GM23338 (cell line): ENCODE measurements around the gene BBOX1. TPM values are rescaled to one million over a fixed set of nuclear protein-coding genes. Genes with fewer than 3 reads are reported as not detected.

Experiments
- ATAC-seq: fragments of 200-7000 bp; cut with Tn5 transposase; 3 replicates; pipeline ENCODE4 v1.9.1; 2020
- DNase-seq: peaks from one replicate; pipeline ENCODE4 v3.0.0-alpha.2; 2015; ENCODE audit warnings: low spot score
- H2AFZ ChIP-seq: fragments of 200-600 bp; sonication (generic); 2 replicates; pipeline ENCODE4 v1.8.0; 2016; ENCODE audit warnings: antibody characterized with exemption, mild to moderate bottlenecking, moderate library complexity
- H3F3A ChIP-seq: fragments of 200-600 bp; sonication (generic); replicated peaks from 2 replicates; pipeline ENCODE4 v1.8.0; 2017; ENCODE audit warnings: antibody characterized with exemption, mixed run types, low read depth
- H3K27ac ChIP-seq: fragments of 200-600 bp; sonication (generic); 2 replicates; pipeline ENCODE4 v1.6.1; 2016; ENCODE audit warnings: low read depth
- H3K27me3 ChIP-seq: fragments of 200-600 bp; sonication (generic); 2 replicates; pipeline ENCODE4 v1.8.0; 2016; ENCODE audit warnings: mild to moderate bottlenecking, mixed run types, moderate library complexity; ENCODE audit not compliant: insufficient read depth
- H3K36me3 ChIP-seq: fragments of 200-600 bp; sonication (generic); 2 replicates; pipeline ENCODE4 v1.8.0; 2016; ENCODE audit warnings: mild to moderate bottlenecking; ENCODE audit not compliant: insufficient read depth
- H3K4me1 ChIP-seq: fragments of 200-600 bp; sonication (generic); 2 replicates; pipeline ENCODE4 v1.8.0; 2016; ENCODE audit warnings: mild to moderate bottlenecking, moderate library complexity; ENCODE audit not compliant: insufficient read depth
- H3K4me2 ChIP-seq: fragments of 200-600 bp; sonication (generic); 2 replicates; pipeline ENCODE4 v1.7.1; 2017; ENCODE audit warnings: mixed run types
- H3K4me3 ChIP-seq: fragments of 200-600 bp; sonication (generic); 2 replicates; pipeline ENCODE4 v1.6.1; 2016; ENCODE audit warnings: mixed run types
- H3K79me2 ChIP-seq: fragments of 200-600 bp; sonication (generic); replicated peaks from 2 replicates; pipeline ENCODE4 v1.8.0; 2017; ENCODE audit warnings: mild to moderate bottlenecking; ENCODE audit not compliant: insufficient read depth
- H3K9me2 ChIP-seq: fragments of 200-600 bp; sonication (generic); 2 replicates; pipeline ENCODE4 v1.8.0; 2017; ENCODE audit not compliant: insufficient read depth
- H4K20me1 ChIP-seq: fragments of 200-600 bp; sonication (generic); replicated peaks from 2 replicates; pipeline ENCODE4 v1.8.0; 2017; ENCODE audit warnings: mild to moderate bottlenecking; ENCODE audit not compliant: insufficient read depth
- H3K27ac Mint-ChIP-seq: 2 replicates; pipeline ENCODE4 v1.8.0; 2020; ENCODE audit warnings: inconsistent platforms, mild to moderate bottlenecking, moderate library complexity, mixed read lengths
- H3K27me3 Mint-ChIP-seq: 3 replicates; pipeline ENCODE4 v1.8.0; 2022; ENCODE audit warnings: low read depth, mild to moderate bottlenecking, moderate library complexity, mixed read lengths, inconsistent platforms; ENCODE audit not compliant: insufficient read depth, poor library complexity
- H3K36me3 Mint-ChIP-seq: 3 replicates; pipeline ENCODE4 v1.8.0; 2021; ENCODE audit warnings: low read depth, mild to moderate bottlenecking, inconsistent platforms, moderate library complexity, mixed read lengths
- H3K4me1 Mint-ChIP-seq: 3 replicates; pipeline ENCODE4 v1.8.0; 2020; ENCODE audit warnings: mild to moderate bottlenecking, inconsistent platforms, mixed read lengths
- H3K4me3 Mint-ChIP-seq: 3 replicates; pipeline ENCODE4 v1.8.0; 2021; ENCODE audit warnings: moderate library complexity, mild to moderate bottlenecking, inconsistent platforms, mixed read lengths
- H3K9me3 Mint-ChIP-seq: 3 replicates; pipeline ENCODE4 v1.8.0; 2020; ENCODE audit warnings: moderate library complexity, mild to moderate bottlenecking, inconsistent platforms, mixed read lengths
- CREB1 ChIP-seq: fragments of 250-450 bp; sonication (Bioruptor Pico); IDR thresholded peaks from 2 replicates; pipeline ENCODE4 v1.5.0; 2020; ENCODE audit warnings: low read depth, mild to moderate bottlenecking, moderate library complexity
- CTCF ChIP-seq, 2 experiments: fragments of 200-600 bp in 1 of 2; sonication (generic) in 1 of 2; conservative IDR thresholded peaks; 2 replicates each; pipeline versions ENCODE4 v1.5.1 to v1.6.1; 2016 to 2017; ENCODE audit warnings: antibody characterized with exemption in 2 of 2, low read depth in 2 of 2, mild to moderate bottlenecking in 2 of 2, moderate library complexity in 1 of 2
- ETS1 ChIP-seq: IDR thresholded peaks from 2 replicates; pipeline ENCODE4 v1.6.1; 2016; ENCODE audit warnings: antibody characterized with exemption
- EZH2 ChIP-seq: fragments of 200-600 bp; sonication (generic); IDR thresholded peaks from one replicate; pipeline ENCODE4 v1.8.0; 2017; ENCODE audit warnings: antibody characterized with exemption, mild to moderate bottlenecking, low read depth; ENCODE audit not compliant: unreplicated experiment
- EZH2phosphoT487 ChIP-seq: fragments of 200-600 bp; sonication (generic); IDR thresholded peaks from one replicate; pipeline ENCODE4 v1.8.1; 2018; ENCODE audit warnings: antibody characterized with exemption; ENCODE audit not compliant: unreplicated experiment
- JUNB ChIP-seq: IDR thresholded peaks from one replicate; pipeline ENCODE4 v1.6.1; 2016; ENCODE audit warnings: antibody characterized with exemption; ENCODE audit not compliant: unreplicated experiment
- NANOG ChIP-seq: IDR thresholded peaks from 2 replicates; pipeline ENCODE4 v1.6.1; 2016; ENCODE audit warnings: antibody characterized with exemption, borderline replicate concordance
- POLR2AphosphoS5 ChIP-seq: IDR thresholded peaks from 2 replicates; pipeline ENCODE4 v1.6.1; 2016; ENCODE audit warnings: antibody characterized with exemption, low read depth
- REST ChIP-seq: IDR thresholded peaks from one replicate; pipeline ENCODE4 v1.6.1; 2018; ENCODE audit warnings: antibody characterized with exemption; ENCODE audit not compliant: unreplicated experiment
- STAT1 ChIP-seq: IDR thresholded peaks from one replicate; pipeline ENCODE4 v1.6.1; 2016; ENCODE audit warnings: antibody characterized with exemption; ENCODE audit not compliant: unreplicated experiment
- ZNF114 ChIP-seq: fragments of 250-450 bp; sonication (Bioruptor Pico); IDR thresholded peaks from 2 replicates; pipeline ENCODE4 v1.5.0; 2020; ENCODE audit warnings: mild to moderate bottlenecking, moderate library complexity
- ZNF331 ChIP-seq: fragments of 250-450 bp; sonication (Bioruptor Pico); IDR thresholded peaks from 2 replicates; pipeline ENCODE4 v1.5.0; 2020; ENCODE audit warnings: low read depth, mild to moderate bottlenecking, moderate library complexity
- polyA plus RNA-seq: library from polyadenylated mRNA; unstranded; fragments of >200 nt; fragmentation: Nextera tagmentation; extraction: Ambion mirVana; gene quantifications from 2 replicates; pipeline ENCODE4 v1.2.1, GENCODE V29; 2016
- total RNA-seq: library from RNA; depleted of rRNA; stranded (reverse); fragments of >200 nt; shearing (Covaris generic); gene quantifications from 2 replicates; pipeline ENCODE4 v1.2.3, GENCODE V29; 2014
- TF ChIP-seq, protein P1 (sequence below): fragments of 250-450 bp; sonication (Bioruptor Pico); IDR thresholded peaks from 2 replicates; pipeline ENCODE4 v1.5.0; 2020; ENCODE audit warnings: mild to moderate bottlenecking, moderate library complexity

Gene BBOX1
- total and polyA plus RNA-seq, 2 experiments from 2014 or later = not detected

- H3K27ac Mint-ChIP-seq = no peak overlapping the region
- Histone ChIP-seq H3K27ac (no peak overlapping the region), H3K27me3 (no peaks in the 10 kb centered on the region), H2AFZ (no peak overlapping the region), H3F3A (no peaks in the 10 kb centered on the region), H3K79me2 (no peaks in the 10 kb centered on the region), H3K36me3 (no peaks in the 10 kb centered on the region), H3K4me1 (no peaks in the 10 kb centered on the region), H3K4me2 (no peak overlapping the region), H3K9me2 (no peaks in the 10 kb centered on the region), H3K4me3 (no peak overlapping the region), H4K20me1 (no peaks in the 10 kb centered on the region)
- no peaks in the 10 kb centered on the region for H3K9me3 Mint-ChIP-seq
- ATAC-seq (no peak), DNase-seq (no peak)
- no peaks in the 10 kb centered on the region for H3K36me3 Mint-ChIP-seq
- H3K27me3 Mint-ChIP-seq = peaks cover 2% of the 10 kb centered on the region
- H3K4me1 Mint-ChIP-seq = no peaks in the 10 kb centered on the region
- TF ChIP-seq CTCF (conservative IDR thresholded peaks at IDR 0.05; ENCODE audit: low read depth in 2 of 2) (no peak), ZNF331 (CRISPR knock-in tag) (no peak), REST (no peak), NANOG (no peak), EZH2phosphoT487 (no peak), ZNF114 (no peak), CREB1 (CRISPR knock-in tag) (no peak), STAT1 (no peak), EZH2 (no peak), ETS1 (no peak), JUNB (no peak), POLR2AphosphoS5 (no peak)
- TF ChIP-seq, protein P1, sequence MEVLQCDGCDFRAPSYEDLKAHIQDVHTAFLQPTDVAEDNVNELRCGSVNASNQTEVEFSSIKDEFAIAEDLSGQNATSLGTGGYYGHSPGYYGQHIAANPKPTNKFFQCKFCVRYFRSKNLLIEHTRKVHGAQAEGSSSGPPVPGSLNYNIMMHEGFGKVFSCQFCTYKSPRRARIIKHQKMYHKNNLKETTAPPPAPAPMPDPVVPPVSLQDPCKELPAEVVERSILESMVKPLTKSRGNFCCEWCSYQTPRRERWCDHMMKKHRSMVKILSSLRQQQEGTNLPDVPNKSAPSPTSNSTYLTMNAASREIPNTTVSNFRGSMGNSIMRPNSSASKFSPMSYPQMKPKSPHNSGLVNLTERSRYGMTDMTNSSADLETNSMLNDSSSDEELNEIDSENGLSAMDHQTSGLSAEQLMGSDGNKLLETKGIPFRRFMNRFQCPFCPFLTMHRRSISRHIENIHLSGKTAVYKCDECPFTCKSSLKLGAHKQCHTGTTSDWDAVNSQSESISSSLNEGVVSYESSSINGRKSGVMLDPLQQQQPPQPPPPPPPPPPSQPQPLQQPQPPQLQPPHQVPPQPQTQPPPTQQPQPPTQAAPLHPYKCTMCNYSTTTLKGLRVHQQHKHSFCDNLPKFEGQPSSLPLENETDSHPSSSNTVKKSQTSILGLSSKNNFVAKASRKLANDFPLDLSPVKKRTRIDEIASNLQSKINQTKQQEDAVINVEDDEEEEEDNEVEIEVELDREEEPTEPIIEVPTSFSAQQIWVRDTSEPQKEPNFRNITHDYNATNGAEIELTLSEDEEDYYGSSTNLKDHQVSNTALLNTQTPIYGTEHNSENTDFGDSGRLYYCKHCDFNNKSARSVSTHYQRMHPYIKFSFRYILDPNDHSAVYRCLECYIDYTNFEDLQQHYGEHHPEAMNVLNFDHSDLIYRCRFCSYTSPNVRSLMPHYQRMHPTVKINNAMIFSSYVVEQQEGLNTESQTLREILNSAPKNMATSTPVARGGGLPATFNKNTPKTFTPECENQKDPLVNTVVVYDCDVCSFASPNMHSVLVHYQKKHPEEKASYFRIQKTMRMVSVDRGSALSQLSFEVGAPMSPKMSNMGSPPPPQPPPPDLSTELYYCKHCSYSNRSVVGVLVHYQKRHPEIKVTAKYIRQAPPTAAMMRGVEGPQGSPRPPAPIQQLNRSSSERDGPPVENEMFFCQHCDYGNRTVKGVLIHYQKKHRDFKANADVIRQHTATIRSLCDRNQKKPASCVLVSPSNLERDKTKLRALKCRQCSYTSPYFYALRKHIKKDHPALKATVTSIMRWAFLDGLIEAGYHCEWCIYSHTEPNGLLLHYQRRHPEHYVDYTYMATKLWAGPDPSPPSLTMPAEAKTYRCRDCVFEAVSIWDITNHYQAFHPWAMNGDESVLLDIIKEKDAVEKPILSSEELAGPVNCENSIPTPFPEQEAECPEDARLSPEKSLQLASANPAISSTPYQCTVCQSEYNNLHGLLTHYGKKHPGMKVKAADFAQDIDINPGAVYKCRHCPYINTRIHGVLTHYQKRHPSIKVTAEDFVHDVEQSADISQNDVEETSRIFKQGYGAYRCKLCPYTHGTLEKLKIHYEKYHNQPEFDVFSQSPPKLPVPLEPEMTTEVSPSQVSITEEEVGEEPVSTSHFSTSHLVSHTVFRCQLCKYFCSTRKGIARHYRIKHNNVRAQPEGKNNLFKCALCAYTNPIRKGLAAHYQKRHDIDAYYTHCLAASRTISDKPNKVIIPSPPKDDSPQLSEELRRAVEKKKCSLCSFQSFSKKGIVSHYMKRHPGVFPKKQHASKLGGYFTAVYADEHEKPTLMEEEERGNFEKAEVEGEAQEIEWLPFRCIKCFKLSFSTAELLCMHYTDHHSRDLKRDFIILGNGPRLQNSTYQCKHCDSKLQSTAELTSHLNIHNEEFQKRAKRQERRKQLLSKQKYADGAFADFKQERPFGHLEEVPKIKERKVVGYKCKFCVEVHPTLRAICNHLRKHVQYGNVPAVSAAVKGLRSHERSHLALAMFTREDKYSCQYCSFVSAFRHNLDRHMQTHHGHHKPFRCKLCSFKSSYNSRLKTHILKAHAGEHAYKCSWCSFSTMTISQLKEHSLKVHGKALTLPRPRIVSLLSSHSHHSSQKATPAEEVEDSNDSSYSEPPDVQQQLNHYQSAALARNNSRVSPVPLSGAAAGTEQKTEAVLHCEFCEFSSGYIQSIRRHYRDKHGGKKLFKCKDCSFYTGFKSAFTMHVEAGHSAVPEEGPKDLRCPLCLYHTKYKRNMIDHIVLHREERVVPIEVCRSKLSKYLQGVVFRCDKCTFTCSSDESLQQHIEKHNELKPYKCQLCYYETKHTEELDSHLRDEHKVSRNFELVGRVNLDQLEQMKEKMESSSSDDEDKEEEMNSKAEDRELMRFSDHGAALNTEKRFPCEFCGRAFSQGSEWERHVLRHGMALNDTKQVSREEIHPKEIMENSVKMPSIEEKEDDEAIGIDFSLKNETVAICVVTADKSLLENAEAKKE (CRISPR knock-in tag) = no peak
- H3K4me3 Mint-ChIP-seq = no peak overlapping the region
Measured at GRCh38 chr11:27174672-27175210, 134.1 kb downstream of the BBOX1 start.
